GM10266 (cell line): ENCODE results near the gene PHETA2.

Experiments
- DNase-seq: peaks from one replicate; pipeline ENCODE4 v3.0.0; 2012; ENCODE audit errors: extremely low spot score
- CTCF ChIP-seq: IDR thresholded peaks from 2 replicates; pipeline ENCODE4 v1.5.1; 2012; ENCODE audit warnings: mild to moderate bottlenecking, low read depth; ENCODE audit not compliant: control insufficient read depth, insufficient read depth; ENCODE audit errors: missing control alignments

The PHETA2 gene

GRCh38 chr22:42065438-42066125 is 8.5 kb upstream of the PHETA2 start:
- no peak for DNase-seq

GRCh38 chr22:42066126-42066761 is 7.8 kb upstream of the PHETA2 start:
- no peak for TF ChIP-seq CTCF
- DNase-seq, result no peak

More at GRCh38 chr22:42065438-42066125, 8.5 kb upstream of the PHETA2 start:
- no peak for TF ChIP-seq CTCF

- no peak for DNase-seq
- TF ChIP-seq CTCF, result no peak
These were observed 7.1 kb upstream of the PHETA2 start for GRCh38 chr22:42066937-42067336.

- TF ChIP-seq CTCF, result no peak
- no peak for DNase-seq
These were observed 6.3 kb upstream of the PHETA2 start for GRCh38 chr22:42067671-42068251.

GRCh38 chr22:42068291-42068690 is 5.8 kb upstream of the PHETA2 start:
- DNase-seq, result no peak
- no peak for TF ChIP-seq CTCF

- no peak for TF ChIP-seq CTCF
- DNase-seq, result no peak
These were observed 4.1 kb upstream of the PHETA2 start for GRCh38 chr22:42069801-42070516.
